ENCODE measurements around the gene UBASH3A. TPM values are rescaled to one million over a fixed set of nuclear protein-coding genes. Genes with fewer than 3 reads are reported as not detected.

Gene UBASH3A
- total RNA-seq, 3 donors from 2014 or later: 0.32 to 1.5 (median 0.66) TPM

GRCh38 chr21:42461881-42462877 is 58.5 kb downstream of the UBASH3A start:
- TF ChIP-seq CTCF (IDR thresholded peaks at IDR 0.05): no peak
- TF ChIP-seq POLR2AphosphoS5 (IDR thresholded peaks at IDR 0.05): no peak
- no peak for TF ChIP-seq POLR2A (IDR thresholded peaks at IDR 0.05)
- peak in 1 of 2 donors; percentile 10 for DNase-seq (ENCODE audit: low spot score in 2 of 2)

GRCh38 chr21:42463861-42464515 is 60.3 kb downstream of the UBASH3A start:
- H3K9me3 ChIP-seq: no peaks in the 10 kb centered on the region
- no peaks in the 10 kb centered on the region for H3K4me1 ChIP-seq
- peak in 1 of 2 donors; percentile 31 for DNase-seq (ENCODE audit: low spot score in 2 of 2)
- H3K4me3 ChIP-seq: no peak overlapping the region
- intact Hi-C loops (cut with DNase I; ENCODE audit: low total_unique reads): no loop called here
- no peaks in the 10 kb centered on the region for H3K36me3 ChIP-seq
- TF ChIP-seq POLR2A (IDR thresholded peaks at IDR 0.05) (no peak), POLR2AphosphoS5 (IDR thresholded peaks at IDR 0.05) (no peak)
- H3K27ac ChIP-seq: no peak overlapping the region
- no peaks in the 10 kb centered on the region for H3K27me3 ChIP-seq

More at GRCh38 chr21:42461881-42462877, 58.5 kb downstream of the UBASH3A start:
- no peaks in the 10 kb centered on the region for H3K36me3 ChIP-seq
- H3K4me3 ChIP-seq: no peak overlapping the region
- H3K27me3 ChIP-seq: no peaks in the 10 kb centered on the region
- no peaks in the 10 kb centered on the region for H3K4me1 ChIP-seq
- intact Hi-C loops (cut with DNase I; ENCODE audit: low total_unique reads): no loop called here
- H3K9me3 ChIP-seq: no peaks in the 10 kb centered on the region
- no peak overlapping the region for H3K27ac ChIP-seq

- Histone ChIP-seq H3K27ac (no peak overlapping the region), H3K9me3 (no peaks in the 10 kb centered on the region), H3K27me3 (no peaks in the 10 kb centered on the region), H3K36me3 (no peaks in the 10 kb centered on the region), H3K4me1 (no peaks in the 10 kb centered on the region), H3K4me3 (no peak overlapping the region)
- DNase-seq (ENCODE audit: low spot score in 2 of 2): no peak
- no peak for TF ChIP-seq POLR2AphosphoS5 (IDR thresholded peaks at IDR 0.05)
- TF ChIP-seq POLR2A (IDR thresholded peaks at IDR 0.05): no peak
- TF ChIP-seq CTCF (IDR thresholded peaks at IDR 0.05): no peak
- intact Hi-C loops (cut with DNase I; ENCODE audit: low total_unique reads): no loop called here
These were observed 61.5 kb downstream of the UBASH3A start for GRCh38 chr21:42465008-42465802.

GRCh38 chr21:42465803-42466127 is 62.1 kb downstream of the UBASH3A start:
- TF ChIP-seq POLR2AphosphoS5 (IDR thresholded peaks at IDR 0.05) (no peak), POLR2A (IDR thresholded peaks at IDR 0.05) (no peak), CTCF (IDR thresholded peaks at IDR 0.05) (no peak)
- intact Hi-C loops (cut with DNase I; ENCODE audit: low total_unique reads): no loop called here

GRCh38 chr21:42466700-42467099 is 63.0 kb downstream of the UBASH3A start:
- TF ChIP-seq CTCF (IDR thresholded peaks at IDR 0.05): no peak
- TF ChIP-seq POLR2AphosphoS5 (IDR thresholded peaks at IDR 0.05): no peak
- no peak for TF ChIP-seq POLR2A (IDR thresholded peaks at IDR 0.05)
- Histone ChIP-seq H3K27ac (no peak overlapping the region), H3K4me3 (no peak overlapping the region), H3K36me3 (no peaks in the 10 kb centered on the region), H3K4me1 (no peaks in the 10 kb centered on the region), H3K9me3 (no peaks in the 10 kb centered on the region), H3K27me3 (no peaks in the 10 kb centered on the region)
- intact Hi-C loops (cut with DNase I; ENCODE audit: low total_unique reads): no loop called here
- no peak for DNase-seq (ENCODE audit: low spot score in 2 of 2)

More at GRCh38 chr21:42465803-42466127, 62.1 kb downstream of the UBASH3A start:
- no peaks in the 10 kb centered on the region for H3K27me3 ChIP-seq
- H3K4me3 ChIP-seq: no peak overlapping the region
- DNase-seq (ENCODE audit: low spot score in 2 of 2): peak in 1 of 2 donors; percentile 10
- H3K36me3 ChIP-seq: no peaks in the 10 kb centered on the region
- H3K4me1 ChIP-seq: no peaks in the 10 kb centered on the region
- H3K9me3 ChIP-seq: no peaks in the 10 kb centered on the region
- no peak overlapping the region for H3K27ac ChIP-seq
